Measurements from ENCODE around the gene MXRA7. TPM values are rescaled to one million over a fixed set of nuclear protein-coding genes. Genes with fewer than 3 reads are reported as not detected.

The MXRA7 gene
- total and polyA plus RNA-seq, 4 donors: 4.8 to 22.1 (median 11.3) TPM

- TF ChIP-seq REST (IDR thresholded peaks at IDR 0.05): no peak
- no peak for TF ChIP-seq GABPA (IDR thresholded peaks at IDR 0.05 in 1 of 2, conservative IDR thresholded peaks at IDR 0.05 in 1 of 2)
- no peak for TF ChIP-seq NR2F2 (IDR thresholded peaks at IDR 0.05)
- TF ChIP-seq RXRA (IDR thresholded peaks at IDR 0.05): no peak
- TF ChIP-seq EGR1 (IDR thresholded peaks at IDR 0.05; ENCODE audit: low read depth in 2 of 2): no peak
- TF ChIP-seq ATF3 (IDR thresholded peaks at IDR 0.05): no peak
- TF ChIP-seq JUND (IDR thresholded peaks at IDR 0.05): no peak
- TF ChIP-seq MAX (IDR thresholded peaks at IDR 0.05): no peak
Observed at GRCh38 chr17:76672892-76673291, 37.9 kb downstream of the MXRA7 start (continued).

- Histone ChIP-seq H3K27me3 (ENCODE audit: control insufficient read depth in 4 of 4, insufficient read depth in 4 of 4, low read length in 3 of 4) (no peaks in the 10 kb centered on the region), H3K36me3 (ENCODE audit: control insufficient read depth in 4 of 4, insufficient read depth in 3 of 4, low read depth in 1 of 4, low read length in 3 of 4) (no peaks in the 10 kb centered on the region), H3K4me1 (ENCODE audit: control insufficient read depth in 4 of 4, insufficient read depth in 4 of 4, low read length in 3 of 4) (peaks cover 0 to 12% (median 5%) of the 10 kb centered on the region in 4 donors), H3K9me3 (ENCODE audit: control insufficient read depth in 4 of 4, low read length in 3 of 4) (no peaks in the 10 kb centered on the region), H3K27ac (ENCODE audit: low read depth in 1 of 2, low read length in 2 of 2) (peak overlapping the region; percentile 84 to 86), H3K4me3 (ENCODE audit: low read depth in 1 of 3, low read length in 3 of 3) (peak overlapping the region; percentile 59 to 68 (median 66)), H3K9ac (ENCODE audit: low read depth in 1 of 2, low read length in 2 of 2) (peak overlapping the region; percentile 61 to 96)
- peak; percentile 11 for TF ChIP-seq FOXA2 (IDR thresholded peaks at IDR 0.05)
- no peak for TF ChIP-seq TAF1 (conservative IDR thresholded peaks at IDR 0.05)
- no peak for TF ChIP-seq ZBTB33 (IDR thresholded peaks at IDR 0.05)
- no peak for TF ChIP-seq RXRA (IDR thresholded peaks at IDR 0.05)
- WGBS: 34% methylated on average over 13 of the region's 13 CpGs
- DNase-seq (ENCODE audit: low spot score): no peak
Observed at GRCh38 chr17:76672270-76672851, 38.4 kb downstream of the MXRA7 start.

GRCh38 chr17:76671912-76672262, 38.9 kb downstream of the MXRA7 start:
- under 1% methylated on average over 19 of the region's 19 CpGs for WGBS
- DNase-seq (ENCODE audit: low spot score): no peak
- Histone ChIP-seq H3K9ac (ENCODE audit: low read depth in 1 of 2, low read length in 2 of 2) (peak overlapping the region; percentile 61 to 96), H3K4me1 (ENCODE audit: control insufficient read depth in 4 of 4, insufficient read depth in 4 of 4, low read length in 3 of 4) (peaks cover 0 to 12% (median 5%) of the 10 kb centered on the region in 4 donors), H3K9me3 (ENCODE audit: control insufficient read depth in 4 of 4, low read length in 3 of 4) (no peaks in the 10 kb centered on the region), H3K27ac (ENCODE audit: low read depth in 1 of 2, low read length in 2 of 2) (peak overlapping the region; percentile 84 to 86), H3K4me3 (ENCODE audit: low read depth in 1 of 3, low read length in 3 of 3) (peak overlapping the region; percentile 59 to 68 (median 66)), H3K27me3 (ENCODE audit: control insufficient read depth in 4 of 4, insufficient read depth in 4 of 4, low read length in 3 of 4) (no peaks in the 10 kb centered on the region), H3K36me3 (ENCODE audit: control insufficient read depth in 4 of 4, insufficient read depth in 3 of 4, low read depth in 1 of 4, low read length in 3 of 4) (no peaks in the 10 kb centered on the region)
- no peak for TF ChIP-seq FOXA2 (IDR thresholded peaks at IDR 0.05)
- no peak for TF ChIP-seq RXRA (IDR thresholded peaks at IDR 0.05)
- peak; percentile 90 for TF ChIP-seq YY1 (IDR thresholded peaks at IDR 0.05)
- TF ChIP-seq MAX (IDR thresholded peaks at IDR 0.05): no peak
- no peak for TF ChIP-seq SP1 (IDR thresholded peaks at IDR 0.05)
- peak; percentile 18 for TF ChIP-seq REST (IDR thresholded peaks at IDR 0.05)
- peak; percentile 75 for TF ChIP-seq TAF1 (conservative IDR thresholded peaks at IDR 0.05)
- no peak for TF ChIP-seq ZBTB33 (IDR thresholded peaks at IDR 0.05)
- TF ChIP-seq NR2F2 (IDR thresholded peaks at IDR 0.05): peak; percentile 9
- TF ChIP-seq RAD21 (IDR thresholded peaks at IDR 0.05): peak in 1 of 2 donors; percentile 8

Measured in liver (tissue), 9 donors.